Trophoblast cell (in vitro differentiated cells and primary cell): ENCODE results near the gene GBE1.

Source experiments
- DNase-seq, 2 donors: peaks; one replicate each; pipeline ENCODE4 v3.0.0-alpha.2; 2016
- H2AFZ ChIP-seq: 2 replicates; pipeline ENCODE4 v1.6.1; 2013; ENCODE audit warnings: low read length, moderate library complexity, mild to moderate bottlenecking; ENCODE audit not compliant: insufficient read depth, poor library complexity
- H2AK5ac ChIP-seq: 2 replicates; pipeline ENCODE4 v1.6.1; 2013; ENCODE audit warnings: mild to moderate bottlenecking, low read length
- H2BK120ac ChIP-seq: 2 replicates; pipeline ENCODE4 v1.6.1; 2013; ENCODE audit warnings: low read length, mild to moderate bottlenecking, moderate library complexity; ENCODE audit not compliant: insufficient read depth, poor library complexity
- H2BK12ac ChIP-seq: 2 replicates; pipeline ENCODE4 v1.6.1; 2013; ENCODE audit warnings: mild to moderate bottlenecking, low read length, moderate library complexity
- H2BK5ac ChIP-seq: 2 replicates; pipeline ENCODE4 v1.6.1; 2013; ENCODE audit warnings: low read length, low read depth, moderate library complexity, mild to moderate bottlenecking; ENCODE audit not compliant: poor library complexity
- H3K14ac ChIP-seq: 2 replicates; pipeline ENCODE4 v1.6.1; 2013; ENCODE audit warnings: mild to moderate bottlenecking, low read length
- H3K18ac ChIP-seq: 2 replicates; pipeline ENCODE4 v1.6.1; 2013; ENCODE audit warnings: mild to moderate bottlenecking, low read length
- H3K23ac ChIP-seq: 2 replicates; pipeline ENCODE4 v1.6.1; 2013; ENCODE audit warnings: low read length
- H3K27ac ChIP-seq: 2 replicates; pipeline ENCODE4 v1.5.1; 2013; ENCODE audit warnings: low read depth, mild to moderate bottlenecking, inconsistent platforms, low read length, moderate library complexity
- H3K27me3 ChIP-seq: 2 replicates; pipeline ENCODE4 v1.6.1; 2013; ENCODE audit warnings: inconsistent platforms, mild to moderate bottlenecking, low read length, moderate library complexity; ENCODE audit not compliant: insufficient read depth
- H3K36me3 ChIP-seq, 2 experiments: 1 replicate in 1 of 2; 2 replicates in 1 of 2; pipeline ENCODE4 v1.6.1; 2013; ENCODE audit warnings: low read length in 2 of 2, mild to moderate bottlenecking in 2 of 2, moderate library complexity in 1 of 2; ENCODE audit not compliant: insufficient read depth in 2 of 2, control insufficient read depth in 1 of 2
- H3K4ac ChIP-seq: 2 replicates; pipeline ENCODE4 v1.6.1; 2013; ENCODE audit warnings: low read depth, mild to moderate bottlenecking, low read length, moderate library complexity
- H3K4me1 ChIP-seq, 2 experiments: 1 replicate in 1 of 2; 2 replicates in 1 of 2; pipeline ENCODE4 v1.6.1; 2013; ENCODE audit warnings: low read length in 2 of 2, mild to moderate bottlenecking in 2 of 2, moderate library complexity in 1 of 2; ENCODE audit not compliant: insufficient read depth in 2 of 2, control insufficient read depth in 1 of 2
- H3K4me2 ChIP-seq: 2 replicates; pipeline ENCODE4 v1.6.1; 2013; ENCODE audit warnings: inconsistent platforms, mild to moderate bottlenecking, low read length, moderate library complexity
- H3K4me3 ChIP-seq: 2 replicates; pipeline ENCODE4 v1.5.1; 2013; ENCODE audit warnings: mild to moderate bottlenecking, low read depth, low read length, inconsistent platforms
- H3K79me1 ChIP-seq: one replicate; pipeline ENCODE4 v1.6.1; 2013; ENCODE audit warnings: low read length
- H3K79me2 ChIP-seq: 2 replicates; pipeline ENCODE4 v1.6.1; 2013; ENCODE audit warnings: low read length, mild to moderate bottlenecking; ENCODE audit not compliant: control insufficient read depth, insufficient read depth, poor library complexity
- H3K9ac ChIP-seq: 2 replicates; pipeline ENCODE4 v1.6.1; 2013; ENCODE audit warnings: mild to moderate bottlenecking, low read length
- H3K9me3 ChIP-seq: 2 replicates; pipeline ENCODE4 v1.6.1; 2013; ENCODE audit warnings: low read depth, mild to moderate bottlenecking, control low read depth, inconsistent platforms, low read length; ENCODE audit not compliant: insufficient read depth
- H4K12ac ChIP-seq: 2 replicates; pipeline ENCODE4 v1.6.1; 2013; ENCODE audit warnings: low read depth, mild to moderate bottlenecking, low read length, moderate library complexity
- H4K8ac ChIP-seq: 2 replicates; pipeline ENCODE4 v1.6.1; 2013; ENCODE audit warnings: low read depth, mild to moderate bottlenecking, low read length, moderate library complexity
- H4K91ac ChIP-seq: one replicate; pipeline ENCODE4 v1.6.1; 2013; ENCODE audit warnings: low read depth, mild to moderate bottlenecking, low read length, moderate library complexity
- WGBS: extraction: QIAGEN DNeasy Blood & Tissue Kit; methylation state at CpG from one replicate; pipeline ENCODE4 v1.1.7; 2013; ENCODE audit warnings: missing lambda C conversion rate; ENCODE audit not compliant: insufficient read length, insufficient coverage; ENCODE audit errors: extremely low coverage; 5-methylcytosine and 5-hydroxymethylcytosine counted together

GBE1 gene

DNA sequence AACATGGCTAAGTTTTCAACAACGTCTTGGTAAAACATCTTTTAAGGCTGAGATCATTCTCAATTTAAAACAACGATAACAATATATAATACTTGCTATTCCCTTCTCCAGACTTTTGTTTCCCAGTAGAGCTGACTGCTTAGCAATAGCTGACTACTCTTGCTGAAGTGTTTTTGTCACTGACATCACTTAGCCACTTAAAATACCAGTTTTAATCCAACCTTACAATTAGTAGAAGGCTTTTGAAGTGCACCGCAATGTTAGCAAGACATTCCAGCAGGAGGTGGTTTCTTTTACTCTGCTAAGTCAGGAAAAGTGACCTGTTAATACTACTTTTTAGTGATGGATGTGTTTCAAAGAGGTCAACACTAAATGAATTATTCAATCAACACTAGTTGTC is 28.7 kb upstream of the GBE1 start:
- Histone ChIP-seq H2BK5ac (no peak overlapping the region), H3K36me3 (no peaks in the 10 kb centered on the region), H3K14ac (no peak overlapping the region), H3K79me1 (no peaks in the 10 kb centered on the region), H4K91ac (no peak overlapping the region), H3K4ac (no peak overlapping the region), H2AFZ (no peak overlapping the region), H3K27ac (no peak overlapping the region), H2BK12ac (no peak overlapping the region), H3K23ac (no peak overlapping the region), H3K9me3 (no peaks in the 10 kb centered on the region), H3K4me1 (no peaks in the 10 kb centered on the region), H3K9ac (no peak overlapping the region), H3K4me2 (no peak overlapping the region), H2BK120ac (no peak overlapping the region), H3K27me3 (no peaks in the 10 kb centered on the region), H4K12ac (no peak overlapping the region), H3K4me3 (no peak overlapping the region), H4K8ac (no peak overlapping the region), H3K79me2 (no peaks in the 10 kb centered on the region), H2AK5ac (no peak overlapping the region), H3K18ac (no peak overlapping the region)
- no CpG with 5 or more reads among the region's 3 CpGs for WGBS
- no peak for DNase-seq

DNA sequence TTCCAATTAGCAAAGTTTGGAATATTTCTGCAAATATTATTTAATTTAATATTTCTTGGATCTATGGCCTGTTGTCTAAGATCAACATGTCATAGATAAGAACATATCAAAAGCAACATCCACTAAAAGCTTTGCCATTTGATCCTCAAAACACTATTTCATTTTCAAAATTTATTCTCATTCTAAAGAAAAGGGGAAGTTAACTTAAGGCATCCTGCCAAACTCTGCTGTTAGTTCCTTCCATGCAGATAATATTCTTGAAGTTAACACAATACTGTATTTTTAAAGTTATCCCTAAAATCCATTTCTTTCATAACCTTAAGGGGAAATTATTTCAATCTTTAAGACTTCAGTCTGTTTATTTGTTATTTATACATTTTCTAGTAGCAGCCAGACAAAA is 28.2 kb upstream of the GBE1 start:
- H4K8ac ChIP-seq = no peak overlapping the region
- H2BK5ac ChIP-seq = no peak overlapping the region
- no peak overlapping the region for H3K23ac ChIP-seq
- no peaks in the 10 kb centered on the region for H3K9me3 ChIP-seq
- H3K27ac ChIP-seq = no peak overlapping the region
- no peak for DNase-seq
- no peaks in the 10 kb centered on the region for H3K4me1 ChIP-seq
- no peaks in the 10 kb centered on the region for H3K79me2 ChIP-seq
- H2BK12ac ChIP-seq = no peak overlapping the region
- no peak overlapping the region for H3K14ac ChIP-seq
- no peak overlapping the region for H4K91ac ChIP-seq
- H3K27me3 ChIP-seq = no peaks in the 10 kb centered on the region
- H2AFZ ChIP-seq = no peak overlapping the region
- no peak overlapping the region for H3K9ac ChIP-seq
- H3K4ac ChIP-seq = no peak overlapping the region
- H2AK5ac ChIP-seq = no peak overlapping the region
- H2BK120ac ChIP-seq = no peak overlapping the region
- H3K79me1 ChIP-seq = no peaks in the 10 kb centered on the region
- no peak overlapping the region for H3K18ac ChIP-seq
- H3K4me3 ChIP-seq = no peak overlapping the region
- H3K4me2 ChIP-seq = no peak overlapping the region
- no peaks in the 10 kb centered on the region for H3K36me3 ChIP-seq
- H4K12ac ChIP-seq = no peak overlapping the region

DNA sequence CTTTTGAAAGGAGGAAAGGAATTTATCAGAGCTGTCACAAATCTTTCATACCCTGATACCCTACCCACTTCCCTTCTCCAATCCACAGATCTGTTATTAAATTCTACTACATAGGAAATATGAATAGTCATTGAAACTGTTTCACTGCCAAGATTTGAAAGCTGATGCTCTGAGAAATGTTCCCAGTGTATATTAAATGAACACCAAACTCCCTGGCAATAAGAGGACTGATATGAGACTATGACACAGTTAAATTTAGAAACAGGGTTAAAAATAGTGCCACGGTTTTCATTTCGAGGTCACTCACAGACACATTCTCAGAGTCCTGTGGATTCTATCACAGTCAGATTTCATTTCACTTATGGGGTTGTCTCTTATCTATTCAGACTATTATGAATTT is 27.2 kb upstream of the GBE1 start:
- WGBS = no CpG with 5 or more reads among the region's 2 CpGs
- Histone ChIP-seq H3K4me2 (no peak overlapping the region), H3K4me1 (no peaks in the 10 kb centered on the region), H3K9me3 (no peaks in the 10 kb centered on the region), H4K8ac (no peak overlapping the region), H2AFZ (no peak overlapping the region), H3K4ac (no peak overlapping the region), H3K36me3 (no peaks in the 10 kb centered on the region), H4K12ac (no peak overlapping the region), H2BK5ac (no peak overlapping the region), H3K18ac (no peak overlapping the region), H3K23ac (no peak overlapping the region), H3K9ac (no peak overlapping the region), H3K27ac (no peak overlapping the region), H3K14ac (no peak overlapping the region), H2BK12ac (no peak overlapping the region), H2BK120ac (no peak overlapping the region), H3K4me3 (no peak overlapping the region), H2AK5ac (no peak overlapping the region), H3K27me3 (no peaks in the 10 kb centered on the region), H4K91ac (no peak overlapping the region), H3K79me1 (no peaks in the 10 kb centered on the region), H3K79me2 (no peaks in the 10 kb centered on the region)
- DNase-seq = no peak

DNA sequence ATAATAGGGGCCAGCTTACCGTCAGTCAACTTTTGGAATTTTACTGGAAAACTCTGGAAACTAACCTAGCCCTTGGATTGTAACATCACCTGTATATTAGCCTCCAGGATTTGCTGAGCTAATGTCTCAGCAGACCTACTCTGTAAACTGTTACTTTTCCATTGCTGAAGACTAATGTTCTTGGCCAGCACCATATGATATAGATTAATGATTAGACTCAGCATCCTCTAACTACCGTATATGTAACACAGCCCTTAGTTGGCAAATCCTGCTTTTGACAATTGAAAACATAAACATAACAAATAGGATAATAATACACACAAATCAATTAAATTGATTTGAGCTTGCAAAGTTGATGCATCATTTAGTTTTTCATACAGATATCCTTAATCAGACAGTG is 26.6 kb upstream of the GBE1 start:
- no peak overlapping the region for H2BK5ac ChIP-seq
- H3K23ac ChIP-seq = no peak overlapping the region
- H2AFZ ChIP-seq = no peak overlapping the region
- no peak overlapping the region for H3K4me2 ChIP-seq
- no peak overlapping the region for H4K91ac ChIP-seq
- H3K4ac ChIP-seq = no peak overlapping the region
- no peaks in the 10 kb centered on the region for H3K79me1 ChIP-seq
- no peak overlapping the region for H3K18ac ChIP-seq
- H3K27ac ChIP-seq = no peak overlapping the region
- no peak for DNase-seq
- H3K4me1 ChIP-seq = no peaks in the 10 kb centered on the region
- H3K4me3 ChIP-seq = no peak overlapping the region
- H3K9ac ChIP-seq = no peak overlapping the region
- H2BK12ac ChIP-seq = no peak overlapping the region
- no peak overlapping the region for H2BK120ac ChIP-seq
- H4K8ac ChIP-seq = no peak overlapping the region
- H3K14ac ChIP-seq = no peak overlapping the region
- H3K79me2 ChIP-seq = no peaks in the 10 kb centered on the region
- no peaks in the 10 kb centered on the region for H3K36me3 ChIP-seq
- H3K9me3 ChIP-seq = no peaks in the 10 kb centered on the region
- H2AK5ac ChIP-seq = no peak overlapping the region
- no peaks in the 10 kb centered on the region for H3K27me3 ChIP-seq
- H4K12ac ChIP-seq = no peak overlapping the region
- no CpG with 5 or more reads among the region's 2 CpGs for WGBS

DNA sequence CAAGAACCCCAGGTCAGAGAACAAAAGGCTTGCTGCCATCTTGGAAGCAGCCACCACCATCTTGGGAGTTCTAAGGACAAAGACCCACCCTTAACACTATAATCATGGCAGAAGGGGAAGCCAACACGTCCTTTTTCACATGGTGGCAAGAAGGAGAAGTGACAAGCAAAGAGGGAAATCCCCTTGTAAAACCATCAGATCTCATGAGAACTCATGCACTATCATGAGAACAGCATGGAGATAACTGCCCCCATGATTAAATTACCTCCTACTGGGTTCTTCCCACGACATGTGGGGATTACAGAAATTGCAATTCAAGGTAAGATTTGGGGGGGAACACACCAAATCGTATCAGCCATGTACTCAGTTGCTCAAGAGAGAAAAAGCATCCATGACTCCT is 21.1 kb upstream of the GBE1 start:
- no peaks in the 10 kb centered on the region for H3K27me3 ChIP-seq
- H2BK120ac ChIP-seq = no peak overlapping the region
- no peak overlapping the region for H2AFZ ChIP-seq
- no peak overlapping the region for H2BK5ac ChIP-seq
- H3K79me2 ChIP-seq = no peaks in the 10 kb centered on the region
- H3K23ac ChIP-seq = no peak overlapping the region
- H3K4me3 ChIP-seq = no peak overlapping the region
- H2BK12ac ChIP-seq = no peak overlapping the region
- H3K4me2 ChIP-seq = no peak overlapping the region
- H3K18ac ChIP-seq = no peak overlapping the region
- no peak overlapping the region for H3K14ac ChIP-seq
- no peaks in the 10 kb centered on the region for H3K9me3 ChIP-seq
- DNase-seq = no peak
- no peaks in the 10 kb centered on the region for H3K4me1 ChIP-seq
- H3K9ac ChIP-seq = no peak overlapping the region
- no peak overlapping the region for H3K27ac ChIP-seq
- no peaks in the 10 kb centered on the region for H3K79me1 ChIP-seq
- no peak overlapping the region for H4K12ac ChIP-seq
- no peak overlapping the region for H3K4ac ChIP-seq
- no CpG with 5 or more reads among the region's 3 CpGs for WGBS
- no peak overlapping the region for H4K8ac ChIP-seq
- no peaks in the 10 kb centered on the region for H3K36me3 ChIP-seq
- no peak overlapping the region for H2AK5ac ChIP-seq
- no peak overlapping the region for H4K91ac ChIP-seq
